H1 (cell line): ENCODE data around the gene TRAF1. TPM values are rescaled to one million over a fixed set of nuclear protein-coding genes. Genes with fewer than 3 reads are reported as not detected.

Experiments
- CTCF ChIA-PET: fragments of 300-600 bp; sonication (Branson Sonifier 250); formaldehyde crosslinking; loops from one replicate; lab custom pipeline; 2021; ENCODE audit not compliant: partially characterized antibody; lab: Charles Lee
- POLR2A ChIA-PET: fragments of 300-600 bp; sonication (Branson Sonifier 250); formaldehyde crosslinking; loops from one replicate; lab custom pipeline; 2021; ENCODE audit warnings: inconsistent platforms; ENCODE audit not compliant: partially characterized antibody; lab: Charles Lee
- DNase-seq, 2 experiments: peaks; one replicate each; pipeline versions ENCODE4 v3.0.0 to v3.0.0-alpha.2; 2010 to 2022; ENCODE audit warnings: low spot score in 2 of 2, low read depth in 1 of 2, mixed read lengths in 1 of 2
- FAIRE-seq: peaks from 2 replicates; lab custom pipeline; 2011; peaks lifted over from hg19 to GRCh38; lab: Jason Lieb, UNC
- H2AFZ ChIP-seq: 2 replicates; pipeline ENCODE4 v1.8.1; 2012; ENCODE audit warnings: low read length, inconsistent platforms
- H2AK5ac ChIP-seq: 2 replicates; pipeline ENCODE4 v1.6.1; 2013; ENCODE audit warnings: low read depth, low read length
- H2BK120ac ChIP-seq: replicated peaks from 2 replicates; pipeline ENCODE3; 2013; ENCODE audit warnings: low read depth, low read length, inconsistent platforms
- H2BK12ac ChIP-seq: 2 replicates; pipeline ENCODE4 v1.6.1; 2013; ENCODE audit warnings: low read depth, low read length
- H2BK15ac ChIP-seq: 2 replicates; pipeline ENCODE4 v1.6.1; 2013; ENCODE audit warnings: low read length
- H2BK20ac ChIP-seq: 2 replicates; pipeline ENCODE4 v1.6.1; 2013; ENCODE audit warnings: low read length
- H2BK5ac ChIP-seq: 2 replicates; pipeline ENCODE4 v1.6.1; 2013; ENCODE audit warnings: low read depth, low read length
- H3K14ac ChIP-seq: 2 replicates; pipeline ENCODE4 v1.6.1; 2013; ENCODE audit warnings: inconsistent platforms; ENCODE audit not compliant: insufficient read length
- H3K18ac ChIP-seq: 2 replicates; pipeline ENCODE4 v1.6.1; 2013; ENCODE audit warnings: low read length; ENCODE audit errors: extremely low read depth
- H3K23ac ChIP-seq: 2 replicates; pipeline ENCODE4 v1.6.1; 2013; ENCODE audit warnings: inconsistent platforms; ENCODE audit not compliant: insufficient read length
- H3K23me2 ChIP-seq: 2 replicates; pipeline ENCODE4 v1.6.1; 2013; ENCODE audit warnings: low read depth, low read length
- H3K27ac ChIP-seq: 2 replicates; pipeline ENCODE4 v1.6.1; 2011; ENCODE audit warnings: low read depth, low read length, inconsistent platforms
- H3K27me3 ChIP-seq, 4 experiments: replicated peaks in 1 of 4; 1 replicate in 1 of 4; 2 replicates in 3 of 4; pipeline versions ENCODE4 v1.6.1 to v1.8.1; 2011 to 2013; ENCODE audit warnings: low read length in 3 of 4, mild to moderate bottlenecking in 3 of 4, inconsistent platforms in 2 of 4, mixed read lengths in 2 of 4, moderate library complexity in 1 of 4; ENCODE audit not compliant: control insufficient read depth in 3 of 4, insufficient read depth in 3 of 4; ENCODE audit errors: extremely low read depth in 1 of 4
- H3K36me3 ChIP-seq, 4 experiments: 2 replicates each; pipeline versions ENCODE4 v1.6.1 to v1.8.1; 2011 to 2013; ENCODE audit warnings: mild to moderate bottlenecking in 4 of 4, low read length in 3 of 4, moderate library complexity in 2 of 4, control low read depth in 1 of 4, inconsistent platforms in 1 of 4; ENCODE audit not compliant: insufficient read depth in 4 of 4, control insufficient read depth in 2 of 4
- H3K4ac ChIP-seq: replicated peaks from 2 replicates; pipeline ENCODE3; 2013; ENCODE audit warnings: low read length, low read depth, mixed read lengths, inconsistent platforms; ENCODE audit not compliant: insufficient read length
- H3K4me1 ChIP-seq, 4 experiments: replicated peaks in 1 of 4; 1 replicate in 1 of 4; 2 replicates in 3 of 4; pipeline versions ENCODE4 v1.6.1 to v1.8.1; 2011 to 2013; ENCODE audit warnings: low read length in 3 of 4, inconsistent platforms in 2 of 4, mixed read lengths in 1 of 4; ENCODE audit not compliant: insufficient read depth in 4 of 4, control insufficient read depth in 3 of 4
- H3K4me2 ChIP-seq, 2 experiments: 2 replicates each; pipeline versions ENCODE4 v1.6.1 to v1.8.1; 2011 to 2013; ENCODE audit warnings: low read depth in 2 of 2, low read length in 2 of 2, control low read depth in 1 of 2, inconsistent platforms in 1 of 2, mild to moderate bottlenecking in 1 of 2; ENCODE audit not compliant: insufficient read depth in 1 of 2
- H3K4me3 ChIP-seq, 4 experiments: fragments of 200-600, 300-600 bp in 1 of 4; sonication (generic), shearing (Covaris generic), sonication (Bioruptor Twin) in 1 of 4; 2 replicates each; pipeline versions ENCODE4 v1.5.1 to v1.8.1; 2011 to 2016; ENCODE audit warnings: low read length in 4 of 4, low read depth in 3 of 4, control low read depth in 2 of 4, inconsistent platforms in 2 of 4, mild to moderate bottlenecking in 2 of 4, mixed read lengths in 1 of 4, moderate library complexity in 1 of 4; ENCODE audit not compliant: insufficient read depth in 2 of 4; ENCODE audit errors: extremely low read depth in 1 of 4
- H3K56ac ChIP-seq: replicated peaks from 2 replicates; pipeline ENCODE3; 2013; ENCODE audit warnings: low read depth, mild to moderate bottlenecking, mixed read lengths, low read length, inconsistent platforms; ENCODE audit not compliant: insufficient read length
- H3K79me1 ChIP-seq: 2 replicates; pipeline ENCODE4 v1.6.1; 2013; ENCODE audit warnings: low read depth, low read length, control low read depth
- H3K79me2 ChIP-seq, 2 experiments: 2 replicates each; pipeline versions ENCODE4 v1.6.1 to v1.8.1; 2012 to 2013; ENCODE audit warnings: low read length in 2 of 2, mild to moderate bottlenecking in 2 of 2, inconsistent platforms in 1 of 2; ENCODE audit not compliant: insufficient read depth in 2 of 2, control insufficient read depth in 1 of 2
- H3K9ac ChIP-seq, 4 experiments: replicated peaks in 1 of 4; 1 replicate in 1 of 4; 2 replicates in 3 of 4; pipeline versions ENCODE4 v1.6.1 to v1.8.1; 2011 to 2013; ENCODE audit warnings: low read depth in 3 of 4, low read length in 3 of 4, control low read depth in 2 of 4, mild to moderate bottlenecking in 2 of 4, moderate library complexity in 2 of 4, inconsistent platforms in 1 of 4; ENCODE audit errors: extremely low read depth in 1 of 4
- H3K9me3 ChIP-seq, 2 experiments: 2 replicates each; pipeline versions ENCODE4 v1.6.1 to v1.8.1; 2012 to 2013; ENCODE audit warnings: mild to moderate bottlenecking in 2 of 2, moderate library complexity in 2 of 2, control low read depth in 1 of 2, inconsistent platforms in 1 of 2, low read depth in 1 of 2, low read length in 1 of 2, mixed read lengths in 1 of 2; ENCODE audit not compliant: insufficient read depth in 2 of 2
- H4K20me1 ChIP-seq, 2 experiments: replicated peaks in 1 of 2; 2 replicates each; pipeline versions ENCODE3 to v1.8.1; 2011 to 2013; ENCODE audit warnings: inconsistent platforms in 2 of 2, low read length in 2 of 2, mild to moderate bottlenecking in 1 of 2; ENCODE audit not compliant: insufficient read depth in 2 of 2, control insufficient read depth in 1 of 2
- H4K5ac ChIP-seq: 2 replicates; pipeline ENCODE4 v1.6.1; 2013; ENCODE audit warnings: low read length, low read depth, mixed read lengths, inconsistent platforms; ENCODE audit not compliant: insufficient read length
- H4K8ac ChIP-seq: 2 replicates; pipeline ENCODE4 v1.8.0; 2013; ENCODE audit warnings: mild to moderate bottlenecking, moderate library complexity, low read length, inconsistent platforms; ENCODE audit not compliant: insufficient read depth; ENCODE audit errors: extremely low read depth
- H4K91ac ChIP-seq: replicated peaks from 2 replicates; pipeline ENCODE3; 2013; ENCODE audit warnings: low read length, mixed read lengths, inconsistent platforms; ENCODE audit not compliant: insufficient read length
- ASH2L ChIP-seq: fragments of 200-600, 300-600 bp; sonication (generic); IDR thresholded peaks from one replicate; pipeline ENCODE4 v1.7.1; 2017; ENCODE audit warnings: low read length
- CREB1 ChIP-seq: IDR thresholded peaks from 2 replicates; pipeline ENCODE4 v1.6.1; 2012; ENCODE audit warnings: inconsistent platforms
- KDM4A ChIP-seq: IDR thresholded peaks from one replicate; pipeline ENCODE4 v1.7.1; 2012; ENCODE audit warnings: low read depth, mild to moderate bottlenecking, moderate library complexity, low read length, inconsistent platforms; ENCODE audit not compliant: severe bottlenecking
- NANOG ChIP-seq: IDR thresholded peaks from 2 replicates; pipeline ENCODE4 v1.6.1; 2011; ENCODE audit warnings: low read length, low read depth, mild to moderate bottlenecking, inconsistent platforms; ENCODE audit not compliant: insufficient read depth, poor library complexity, severe bottlenecking
- SP2 ChIP-seq: IDR thresholded peaks from 2 replicates; pipeline ENCODE4 v1.6.1; 2012; ENCODE audit warnings: mild to moderate bottlenecking, low read length, inconsistent platforms
- TAF7 ChIP-seq: optimal IDR thresholded peaks from 2 replicates; pipeline ENCODE3; 2011; ENCODE audit warnings: low read depth, mild to moderate bottlenecking, inconsistent platforms, low read length, moderate library complexity, borderline replicate concordance
- TEAD4 ChIP-seq: IDR thresholded peaks from 2 replicates; pipeline ENCODE4 v1.6.1; 2012; ENCODE audit warnings: low read depth, low read length, inconsistent platforms, mixed read lengths
- WGBS, 2 experiments: shearing (Covaris generic) in 1 of 2; methylation state at CpG; one replicate each; pipeline versions ENCODE4 v1.1.6 to v1.1.7; 2013 to 2015; ENCODE audit warnings: low lambda C conversion rate in 2 of 2, mixed read lengths in 2 of 2, inconsistent platforms in 1 of 2, low coverage in 1 of 2, missing lambda C conversion rate in 1 of 2; ENCODE audit not compliant: insufficient replicate concordance in 2 of 2, insufficient coverage in 1 of 2, insufficient read length in 1 of 2; ENCODE audit errors: extremely low coverage in 1 of 2, missing lambda C conversion rate in 1 of 2; 5-methylcytosine and 5-hydroxymethylcytosine counted together
- polyA plus RNA-seq, 7 experiments: library from polyadenylated mRNA; depleted of rRNA in 3 of 7; stranded (reverse) in 5 of 7; unstranded in 2 of 7; fragments of >200 nt in 5 of 7; fragments of 200-250 nt in 2 of 7; gene quantifications; 1 replicate in 5 of 7; 2 replicates in 1 of 7; 4 replicates in 1 of 7; pipeline versions ENCODE4 v1.2.1 to v1.2.3, GENCODE V29; 2011 to 2013; ENCODE audit warnings: missing spikeins in 2 of 7, mixed read lengths in 2 of 7
- total RNA-seq: library from RNA; stranded (reverse); fragmentation: NEBNext Ultra II Directional; extraction: Animal tissue kit (Norgen Biotek cat#: 25700); gene quantifications from 2 replicates; pipeline ENCODE4 v1.2.1, GENCODE V29; 2021

TRAF1 gene
- total and polyA plus RNA-seq, 2 of the 8 experiments (the other 6 are each of a cell fraction or from before 2014, with no cell fraction given) = 1.6 to 3.2 TPM

GRCh38 chr9:120935383-120935857 is 8.8 kb upstream of the TRAF1 start:
- no peak overlapping the region for H2BK12ac ChIP-seq
- H4K8ac ChIP-seq = no peak overlapping the region
- no peak overlapping the region for H2BK120ac ChIP-seq
- H3K56ac ChIP-seq = no peak overlapping the region
- no peak overlapping the region for H3K27ac ChIP-seq
- H2AK5ac ChIP-seq = no peak overlapping the region
- H3K9me3 ChIP-seq = no peaks in the 10 kb centered on the region
- no peaks in the 10 kb centered on the region for H3K23me2 ChIP-seq
- no peaks in the 10 kb centered on the region for H3K79me1 ChIP-seq
- no peak overlapping the region for H4K5ac ChIP-seq
- H2BK15ac ChIP-seq = no peak overlapping the region
- H3K9ac ChIP-seq = no peak overlapping the region
- no peaks in the 10 kb centered on the region for H3K36me3 ChIP-seq
- no peak overlapping the region for H3K23ac ChIP-seq
- no peak overlapping the region for H3K4ac ChIP-seq
- H2BK20ac ChIP-seq = no peak overlapping the region
- WGBS, 2 experiments = 80% methylated on average over 4 of the region's 4 CpGs; no CpG with 5 or more reads in 1 of the 2 experiments
- H4K20me1 ChIP-seq = no peaks in the 10 kb centered on the region
- no peak overlapping the region for H4K91ac ChIP-seq
- DNase-seq (no peak), FAIRE-seq (no peak)
- H2AFZ ChIP-seq = no peak overlapping the region
- no peaks in the 10 kb centered on the region for H3K79me2 ChIP-seq
- H3K4me2 ChIP-seq = no peak overlapping the region
- CTCF ChIA-PET = interaction anchor here (0.6 to 12.5 kb wide), 18 partner anchors 9 to 219 kb away, joined by 3 to 108 read pairs (median 4); no protein-coding TSS in a partner anchor
- H3K4me3 ChIP-seq = no peak overlapping the region
- POLR2A ChIA-PET = interaction anchor here (1.5 kb wide), 1 partner anchor 93 kb away, joined by 3 read pairs; the partner anchor contains the start of gene PSMD5
- TF ChIP-seq ASH2L (no peak), SP2 (no peak), NANOG (no peak), TAF7 (no peak), KDM4A (no peak), CREB1 (no peak), TEAD4 (no peak)
- TF ChIP-seq, all 59 proteins: peak for 0
- no peak overlapping the region for H2BK5ac ChIP-seq
- H3K18ac ChIP-seq = no peak overlapping the region
- H3K27me3 ChIP-seq = no peaks in the 10 kb centered on the region
- no peaks in the 10 kb centered on the region for H3K4me1 ChIP-seq
- no peak overlapping the region for H3K14ac ChIP-seq
